Neural crest cell (in vitro differentiated cells): ENCODE results near the gene BDKRB2. TPM values are rescaled to one million over a fixed set of nuclear protein-coding genes. Genes with fewer than 3 reads are reported as not detected.

Source experiments
- DNase-seq: peaks from one replicate; pipeline ENCODE4 v3.0.0; 2021; ENCODE audit warnings: low read depth, mixed read lengths, low spot score
- H3K27ac Mint-ChIP-seq: one replicate; pipeline ENCODE4 v1.8.0; 2021; ENCODE audit warnings: mild to moderate bottlenecking, mixed read lengths; ENCODE audit not compliant: unreplicated experiment
- H3K27me3 Mint-ChIP-seq: 2 replicates; pipeline ENCODE4 v1.8.0; 2021; ENCODE audit warnings: low read depth, mild to moderate bottlenecking, mixed read lengths
- H3K36me3 Mint-ChIP-seq: 2 replicates; pipeline ENCODE4 v1.8.0; 2021; ENCODE audit warnings: low read depth, mild to moderate bottlenecking, mixed read lengths
- H3K4me1 Mint-ChIP-seq: 2 replicates; pipeline ENCODE4 v1.8.0; 2021; ENCODE audit warnings: mixed read lengths
- H3K4me3 Mint-ChIP-seq: one replicate; pipeline ENCODE4 v1.8.0; 2021; ENCODE audit warnings: mild to moderate bottlenecking, mixed read lengths
- H3K9me3 Mint-ChIP-seq: 2 replicates; pipeline ENCODE4 v1.8.0; 2021; ENCODE audit warnings: mixed read lengths
- total RNA-seq: library from RNA; stranded (reverse); gene quantifications from 2 replicates; pipeline ENCODE4 v1.2.1, GENCODE V29; 2021
- TF ChIP-seq, protein P1 (sequence below): fragments of 200-600 bp; sonication (generic); conservative IDR thresholded peaks from 2 replicates; pipeline ENCODE4 v1.5.0; 2021; ENCODE audit warnings: antibody characterized with exemption, mild to moderate bottlenecking

The BDKRB2 gene
- total RNA-seq, 1 donor from 2014 or later = 0.09 TPM

DNA sequence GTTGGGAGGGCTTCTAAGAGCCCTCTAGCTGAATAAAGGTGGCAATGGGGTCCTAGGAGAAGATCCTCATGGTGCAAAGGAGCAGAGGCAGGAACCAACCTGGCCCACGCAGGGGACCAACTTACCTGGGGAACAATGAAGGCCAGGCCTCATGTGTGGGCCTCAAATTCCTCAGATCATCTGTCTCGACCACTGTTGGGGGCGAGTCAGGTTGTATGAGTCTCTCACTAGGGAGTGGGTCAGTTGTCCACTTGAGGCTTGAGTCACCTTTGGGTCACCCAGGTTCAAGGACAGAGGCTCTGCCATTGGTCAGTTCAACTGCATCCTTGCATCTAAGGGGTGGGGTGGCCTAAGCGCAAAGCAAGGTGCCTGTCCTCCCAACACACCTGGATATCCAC, 43.7 kb upstream of the BDKRB2 start:
- Mint-ChIP-seq H3K27me3 (no peaks in the 10 kb centered on the region), H3K4me3 (no peak overlapping the region), H3K27ac (no peak overlapping the region), H3K4me1 (no peaks in the 10 kb centered on the region), H3K36me3 (no peaks in the 10 kb centered on the region), H3K9me3 (no peaks in the 10 kb centered on the region)
- no peak for DNase-seq
- TF ChIP-seq, protein P1, sequence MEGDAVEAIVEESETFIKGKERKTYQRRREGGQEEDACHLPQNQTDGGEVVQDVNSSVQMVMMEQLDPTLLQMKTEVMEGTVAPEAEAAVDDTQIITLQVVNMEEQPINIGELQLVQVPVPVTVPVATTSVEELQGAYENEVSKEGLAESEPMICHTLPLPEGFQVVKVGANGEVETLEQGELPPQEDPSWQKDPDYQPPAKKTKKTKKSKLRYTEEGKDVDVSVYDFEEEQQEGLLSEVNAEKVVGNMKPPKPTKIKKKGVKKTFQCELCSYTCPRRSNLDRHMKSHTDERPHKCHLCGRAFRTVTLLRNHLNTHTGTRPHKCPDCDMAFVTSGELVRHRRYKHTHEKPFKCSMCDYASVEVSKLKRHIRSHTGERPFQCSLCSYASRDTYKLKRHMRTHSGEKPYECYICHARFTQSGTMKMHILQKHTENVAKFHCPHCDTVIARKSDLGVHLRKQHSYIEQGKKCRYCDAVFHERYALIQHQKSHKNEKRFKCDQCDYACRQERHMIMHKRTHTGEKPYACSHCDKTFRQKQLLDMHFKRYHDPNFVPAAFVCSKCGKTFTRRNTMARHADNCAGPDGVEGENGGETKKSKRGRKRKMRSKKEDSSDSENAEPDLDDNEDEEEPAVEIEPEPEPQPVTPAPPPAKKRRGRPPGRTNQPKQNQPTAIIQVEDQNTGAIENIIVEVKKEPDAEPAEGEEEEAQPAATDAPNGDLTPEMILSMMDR = no peak

DNA sequence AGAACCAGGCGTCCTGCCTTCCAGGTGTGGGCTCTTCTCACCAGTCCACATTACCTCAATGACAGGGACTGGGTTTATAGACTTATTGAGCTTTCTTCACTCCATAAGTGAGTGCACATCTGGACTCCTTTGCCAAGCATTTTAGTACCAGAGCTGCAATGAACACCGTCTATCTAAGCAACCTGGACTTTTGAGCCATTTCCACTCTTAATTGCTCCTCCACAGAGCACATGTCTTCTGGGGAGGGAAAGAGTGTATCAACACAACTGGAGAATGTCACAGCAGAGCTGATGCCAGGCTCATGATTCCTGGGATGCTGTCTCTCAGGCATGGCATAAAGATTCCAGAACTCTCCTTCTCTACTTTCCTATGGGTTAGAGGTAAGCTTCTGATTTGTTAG, 43.0 kb upstream of the BDKRB2 start:
- Mint-ChIP-seq H3K27me3 (no peaks in the 10 kb centered on the region), H3K27ac (no peak overlapping the region), H3K9me3 (no peaks in the 10 kb centered on the region), H3K4me1 (no peaks in the 10 kb centered on the region), H3K4me3 (no peak overlapping the region), H3K36me3 (no peaks in the 10 kb centered on the region)
- TF ChIP-seq, protein P1 = no peak
- no peak for DNase-seq

DNA sequence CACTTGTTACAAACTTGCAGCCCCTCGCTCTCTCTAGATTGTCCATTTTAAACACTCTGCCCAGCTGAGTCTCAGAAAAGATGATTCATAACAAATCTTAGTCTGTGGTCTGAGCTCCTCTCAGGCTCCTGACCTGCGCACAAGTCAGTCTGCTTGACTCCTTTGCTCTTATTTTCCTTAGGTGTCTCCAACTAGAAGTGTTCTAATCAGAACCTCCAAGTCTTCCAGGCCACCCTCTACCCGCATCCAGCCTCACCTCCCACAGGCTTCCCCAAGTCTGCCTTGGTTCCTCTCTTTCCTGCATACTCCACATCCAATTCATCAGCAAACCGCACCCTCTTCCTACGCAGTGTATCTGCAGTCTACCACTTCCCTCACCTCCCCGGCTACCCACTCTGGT, 42.4 kb upstream of the BDKRB2 start:
- TF ChIP-seq, protein P1 = no peak
- H3K27me3 Mint-ChIP-seq = no peaks in the 10 kb centered on the region
- H3K9me3 Mint-ChIP-seq = no peaks in the 10 kb centered on the region
- H3K27ac Mint-ChIP-seq = no peak overlapping the region
- H3K4me1 Mint-ChIP-seq = no peaks in the 10 kb centered on the region
- H3K36me3 Mint-ChIP-seq = no peaks in the 10 kb centered on the region
- no peak overlapping the region for H3K4me3 Mint-ChIP-seq
- no peak for DNase-seq

DNA sequence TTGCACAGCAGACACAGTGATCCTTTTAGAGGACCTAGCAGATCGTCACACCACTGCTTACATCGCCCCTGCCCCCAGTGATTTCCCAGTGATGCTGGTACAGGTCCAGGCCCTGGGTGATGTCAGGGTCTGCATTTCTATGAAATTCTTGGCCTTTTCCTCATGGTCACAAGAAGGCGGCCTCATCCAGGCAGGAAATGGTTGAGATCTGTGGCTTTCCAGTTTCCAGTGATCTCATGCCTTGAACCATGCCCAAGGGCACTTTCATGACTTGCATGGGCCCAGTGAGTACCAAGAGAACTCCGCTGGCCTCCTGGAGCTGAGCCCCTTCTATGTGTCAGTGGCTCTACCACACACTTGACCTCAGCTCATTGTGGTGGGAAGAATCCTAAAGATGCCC, 41.9 kb upstream of the BDKRB2 start:
- H3K4me3 Mint-ChIP-seq = no peak overlapping the region
- no peaks in the 10 kb centered on the region for H3K36me3 Mint-ChIP-seq
- TF ChIP-seq, protein P1 = no peak
- no peak overlapping the region for H3K27ac Mint-ChIP-seq
- DNase-seq = no peak
- H3K9me3 Mint-ChIP-seq = no peaks in the 10 kb centered on the region
- H3K27me3 Mint-ChIP-seq = no peaks in the 10 kb centered on the region
- H3K4me1 Mint-ChIP-seq = no peaks in the 10 kb centered on the region

DNA sequence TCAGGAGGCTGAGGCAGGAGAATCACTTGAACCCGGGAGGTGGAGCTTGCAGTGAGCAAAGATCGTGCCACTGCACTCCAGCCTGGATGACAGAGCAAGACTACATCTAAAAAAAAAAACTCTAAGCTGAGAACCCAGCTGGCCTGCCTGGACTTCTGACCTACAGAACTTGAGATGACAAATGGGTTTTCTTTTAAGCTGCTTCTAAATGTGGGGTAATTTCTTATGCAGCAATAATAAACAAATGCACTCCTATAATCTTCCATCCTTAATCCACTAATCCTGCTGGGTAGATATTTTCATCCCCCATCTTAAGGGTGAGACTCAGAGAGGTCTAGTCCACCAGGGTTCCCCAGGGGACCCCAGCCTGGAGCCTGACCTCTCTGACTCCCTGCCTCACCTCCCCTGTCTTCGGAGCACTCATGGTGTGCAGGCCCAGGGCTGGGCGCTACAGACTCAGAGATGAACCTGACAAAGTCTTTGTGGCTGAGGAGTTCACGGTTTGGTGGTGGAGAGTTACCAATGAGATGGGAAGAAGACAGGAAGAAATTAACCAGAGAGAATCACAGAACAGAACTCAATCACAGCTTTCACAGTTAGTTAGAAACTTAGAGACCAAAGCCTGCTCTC, 39.7 kb upstream of the BDKRB2 start:
- Mint-ChIP-seq H3K27ac (no peak overlapping the region), H3K4me1 (no peaks in the 10 kb centered on the region), H3K36me3 (no peaks in the 10 kb centered on the region), H3K4me3 (no peak overlapping the region), H3K9me3 (no peaks in the 10 kb centered on the region), H3K27me3 (peaks cover 3% of the 10 kb centered on the region)
- TF ChIP-seq, protein P1 = no peak
- no peak for DNase-seq
